ENCODE data around the gene CD9.

Gene CD9

GRCh38 chr12:6253278-6253677 lies 53.1 kb downstream of the CD9 start (continued):
- TF ChIP-seq CSRNP3 (CRISPR knock-in tag; IDR thresholded peaks at IDR 0.05): no peak
- TF ChIP-seq PPARA (CRISPR knock-in tag; IDR thresholded peaks at IDR 0.05; ENCODE audit: borderline replicate concordance): no peak
- no peak for TF ChIP-seq ZNF70 (CRISPR knock-in tag; IDR thresholded peaks at IDR 0.05)
- no peak for TF ChIP-seq GLIS3 (CRISPR knock-in tag; IDR thresholded peaks at IDR 0.05)
- TF ChIP-seq ZNF8 (CRISPR knock-in tag; IDR thresholded peaks at IDR 0.05): no peak
- TF ChIP-seq ESRRG (CRISPR knock-in tag; IDR thresholded peaks at IDR 0.05): no peak
- TF ChIP-seq ZC3H10 (CRISPR knock-in tag; IDR thresholded peaks at IDR 0.05): no peak
- TF ChIP-seq SNAI2 (CRISPR knock-in tag; IDR thresholded peaks at IDR 0.05): no peak
- TF ChIP-seq RARB (CRISPR knock-in tag; IDR thresholded peaks at IDR 0.05): no peak

- TF ChIP-seq ZNF70 (CRISPR knock-in tag; IDR thresholded peaks at IDR 0.05): no peak
- no peak for TF ChIP-seq ISL1 (CRISPR knock-in tag; IDR thresholded peaks at IDR 0.05)
- TF ChIP-seq BACH2 (CRISPR knock-in tag; IDR thresholded peaks at IDR 0.05; ENCODE audit: borderline replicate concordance): no peak
- TF ChIP-seq RARB (CRISPR knock-in tag; IDR thresholded peaks at IDR 0.05): no peak
- ATAC-seq: no peak
Measured at GRCh38 chr12:6254491-6254890, 54.3 kb downstream of the CD9 start.

GRCh38 chr12:6257007-6257406 lies 56.8 kb downstream of the CD9 start:
- no peak for TF ChIP-seq POU6F1 (CRISPR knock-in tag; IDR thresholded peaks at IDR 0.05; ENCODE audit: borderline replicate concordance, low read depth)
- TF ChIP-seq SNAI2 (CRISPR knock-in tag; IDR thresholded peaks at IDR 0.05): no peak
- no peak for TF ChIP-seq RARB (CRISPR knock-in tag; IDR thresholded peaks at IDR 0.05)
- TF ChIP-seq BACH2 (CRISPR knock-in tag; IDR thresholded peaks at IDR 0.05; ENCODE audit: borderline replicate concordance): no peak
- ATAC-seq: no peak

- ATAC-seq: no peak
- no peak for TF ChIP-seq PPARA (CRISPR knock-in tag; IDR thresholded peaks at IDR 0.05; ENCODE audit: borderline replicate concordance)
- TF ChIP-seq SNAI2 (CRISPR knock-in tag; IDR thresholded peaks at IDR 0.05): no peak
Measured at GRCh38 chr12:6262211-6262610, 62.0 kb downstream of the CD9 start.

GRCh38 chr12:6262623-6263022 lies 62.4 kb downstream of the CD9 start:
- no peak for ATAC-seq
- TF ChIP-seq ARNTL (CRISPR knock-in tag; IDR thresholded peaks at IDR 0.05; ENCODE audit: borderline replicate concordance, low read depth) (no peak), ZNF70 (CRISPR knock-in tag; IDR thresholded peaks at IDR 0.05) (no peak), POU6F1 (CRISPR knock-in tag; IDR thresholded peaks at IDR 0.05; ENCODE audit: borderline replicate concordance, low read depth) (no peak), TSHZ2 (CRISPR knock-in tag; IDR thresholded peaks at IDR 0.05) (no peak), SNAI2 (CRISPR knock-in tag; IDR thresholded peaks at IDR 0.05) (no peak), CREB5 (CRISPR knock-in tag; IDR thresholded peaks at IDR 0.05; ENCODE audit: low read depth) (no peak), PPARA (CRISPR knock-in tag; IDR thresholded peaks at IDR 0.05; ENCODE audit: borderline replicate concordance) (no peak), ZC3H10 (CRISPR knock-in tag; IDR thresholded peaks at IDR 0.05) (no peak), ZFP3 (CRISPR knock-in tag; IDR thresholded peaks at IDR 0.05) (no peak), ZFP30 (CRISPR knock-in tag; IDR thresholded peaks at IDR 0.05) (no peak), OSR1 (CRISPR knock-in tag; IDR thresholded peaks at IDR 0.05) (no peak), CSRNP3 (CRISPR knock-in tag; IDR thresholded peaks at IDR 0.05) (no peak), PATZ1 (CRISPR knock-in tag; IDR thresholded peaks at IDR 0.05; ENCODE audit: borderline replicate concordance) (no peak), TOX (CRISPR knock-in tag; IDR thresholded peaks at IDR 0.05; ENCODE audit: borderline replicate concordance) (no peak), TCF4 (CRISPR knock-in tag; IDR thresholded peaks at IDR 0.05; ENCODE audit: borderline replicate concordance) (no peak), ISL1 (CRISPR knock-in tag; IDR thresholded peaks at IDR 0.05) (no peak), ESRRG (CRISPR knock-in tag; IDR thresholded peaks at IDR 0.05) (no peak), ZNF565 (CRISPR knock-in tag; conservative IDR thresholded peaks at IDR 0.05; ENCODE audit: low read depth) (no peak), ZNF8 (CRISPR knock-in tag; IDR thresholded peaks at IDR 0.05) (no peak)

All from SK-N-SH treated with all-trans-retinoic acid at 6 μM for 48 hours (cell line).